BJ (cell line): ENCODE measurements around the gene LYRM2. TPM values are rescaled to one million over a fixed set of nuclear protein-coding genes. Genes with fewer than 3 reads are reported as not detected.

ENCODE experiments used
- CTCF ChIA-PET: fragments of 350-600 bp; formaldehyde crosslinking; extraction: SDS; loops from one replicate; lab custom pipeline; 2021; ENCODE audit warnings: antibody characterized with exemption, inconsistent platforms; lab: Yijun Ruan, JAX
- POLR2A ChIA-PET: fragments of 300-600 bp; sonication (Branson Sonifier 250); formaldehyde crosslinking; extraction: SDS; loops from one replicate; lab custom pipeline; 2021; ENCODE audit warnings: antibody characterized with exemption; lab: Charles Lee
- DNase-seq: peaks from one replicate; pipeline ENCODE4 v3.0.0-alpha.2; 2011; ENCODE audit warnings: low read depth
- H3K27me3 ChIP-seq: 2 replicates; pipeline ENCODE4 v1.6.0; 2011; ENCODE audit warnings: low read length; ENCODE audit not compliant: control insufficient read depth, insufficient read depth
- H3K36me3 ChIP-seq: 2 replicates; pipeline ENCODE4 v1.5.1; 2011; ENCODE audit warnings: low read length; ENCODE audit not compliant: control insufficient read depth, insufficient read depth
- H3K4me3 ChIP-seq: 2 replicates; pipeline ENCODE4 v1.5.1; 2011; ENCODE audit warnings: low read depth, mild to moderate bottlenecking, control low read depth, low read length
- polyA plus RNA-seq: library from polyadenylated mRNA; depleted of rRNA; stranded (reverse); fragments of >200 nt; gene quantifications from 2 replicates; pipeline ENCODE4 v1.2.3, GENCODE V29; 2011
- TF ChIP-seq, protein P1 (sequence below): IDR thresholded peaks from 2 replicates; pipeline ENCODE4 v1.5.1; 2011; ENCODE audit warnings: low read depth, mild to moderate bottlenecking, control low read depth, inconsistent platforms, low read length, moderate library complexity; ENCODE audit not compliant: insufficient read depth

Gene LYRM2
- polyA plus RNA-seq, 1 experiment: 15.3 TPM

DNA sequence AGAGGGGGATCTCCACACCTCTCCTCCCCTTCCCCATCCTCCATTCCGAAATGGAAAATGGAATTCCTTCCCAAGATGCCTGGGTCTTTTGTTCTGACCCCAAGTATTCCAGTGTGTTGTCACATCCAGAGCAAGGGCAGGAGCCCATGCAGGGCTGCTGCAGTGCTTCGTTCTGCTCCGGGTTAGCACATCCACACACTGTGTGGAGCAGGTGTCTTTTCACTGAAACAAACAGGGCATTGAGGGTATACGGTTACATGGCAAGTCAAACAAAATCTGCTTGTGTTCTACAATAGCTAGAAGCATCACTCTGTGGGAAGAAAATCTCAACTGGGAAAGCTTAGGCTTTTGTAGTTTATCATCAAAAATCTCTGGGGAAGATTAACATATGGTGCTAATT lies 56.9 kb downstream of the LYRM2 start:
- CTCF ChIA-PET: no interaction called here
- TF ChIP-seq, protein P1, sequence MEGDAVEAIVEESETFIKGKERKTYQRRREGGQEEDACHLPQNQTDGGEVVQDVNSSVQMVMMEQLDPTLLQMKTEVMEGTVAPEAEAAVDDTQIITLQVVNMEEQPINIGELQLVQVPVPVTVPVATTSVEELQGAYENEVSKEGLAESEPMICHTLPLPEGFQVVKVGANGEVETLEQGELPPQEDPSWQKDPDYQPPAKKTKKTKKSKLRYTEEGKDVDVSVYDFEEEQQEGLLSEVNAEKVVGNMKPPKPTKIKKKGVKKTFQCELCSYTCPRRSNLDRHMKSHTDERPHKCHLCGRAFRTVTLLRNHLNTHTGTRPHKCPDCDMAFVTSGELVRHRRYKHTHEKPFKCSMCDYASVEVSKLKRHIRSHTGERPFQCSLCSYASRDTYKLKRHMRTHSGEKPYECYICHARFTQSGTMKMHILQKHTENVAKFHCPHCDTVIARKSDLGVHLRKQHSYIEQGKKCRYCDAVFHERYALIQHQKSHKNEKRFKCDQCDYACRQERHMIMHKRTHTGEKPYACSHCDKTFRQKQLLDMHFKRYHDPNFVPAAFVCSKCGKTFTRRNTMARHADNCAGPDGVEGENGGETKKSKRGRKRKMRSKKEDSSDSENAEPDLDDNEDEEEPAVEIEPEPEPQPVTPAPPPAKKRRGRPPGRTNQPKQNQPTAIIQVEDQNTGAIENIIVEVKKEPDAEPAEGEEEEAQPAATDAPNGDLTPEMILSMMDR: no peak

GRCh38 chr6:89580997-89581666 lies 57.4 kb downstream of the LYRM2 start:
- H3K4me3 ChIP-seq: no peak overlapping the region
- no peak for DNase-seq
- CTCF ChIA-PET: no interaction called here

More for the DNA sequence above, 56.9 kb downstream of the LYRM2 start:
- H3K27me3 ChIP-seq: no peaks in the 10 kb centered on the region
- POLR2A ChIA-PET: no interaction called here
- H3K4me3 ChIP-seq: no peak overlapping the region
- no peaks in the 10 kb centered on the region for H3K36me3 ChIP-seq
- no peak for DNase-seq

DNA sequence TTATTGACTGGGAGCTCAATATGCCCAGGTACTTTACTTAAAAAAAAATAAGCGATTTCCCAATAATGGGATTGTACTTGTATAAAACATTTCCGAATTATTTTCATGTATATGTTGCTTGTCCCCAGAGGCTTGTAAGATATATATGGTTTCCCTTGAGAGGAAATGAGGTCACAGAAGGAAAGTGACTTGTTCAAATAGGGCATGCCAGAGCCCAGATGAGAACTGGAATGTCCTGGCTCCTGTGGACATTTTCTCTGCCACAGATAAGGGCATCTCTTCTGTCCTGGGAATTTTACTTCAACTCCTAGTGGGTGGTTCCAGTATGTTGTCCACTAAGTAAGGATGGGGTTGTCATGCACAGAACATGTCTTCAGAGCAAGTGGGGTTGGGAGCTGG lies 63.0 kb downstream of the LYRM2 start:
- TF ChIP-seq, protein P1: no peak
- CTCF ChIA-PET: no interaction called here
- Histone ChIP-seq H3K36me3 (no peaks in the 10 kb centered on the region), H3K4me3 (no peak overlapping the region), H3K27me3 (no peaks in the 10 kb centered on the region)
- no peak for DNase-seq
- POLR2A ChIA-PET: no interaction called here

More at GRCh38 chr6:89580997-89581666, 57.4 kb downstream of the LYRM2 start:
- H3K36me3 ChIP-seq: no peaks in the 10 kb centered on the region
- POLR2A ChIA-PET: no interaction called here
- TF ChIP-seq, protein P1: no peak
- no peaks in the 10 kb centered on the region for H3K27me3 ChIP-seq

DNA sequence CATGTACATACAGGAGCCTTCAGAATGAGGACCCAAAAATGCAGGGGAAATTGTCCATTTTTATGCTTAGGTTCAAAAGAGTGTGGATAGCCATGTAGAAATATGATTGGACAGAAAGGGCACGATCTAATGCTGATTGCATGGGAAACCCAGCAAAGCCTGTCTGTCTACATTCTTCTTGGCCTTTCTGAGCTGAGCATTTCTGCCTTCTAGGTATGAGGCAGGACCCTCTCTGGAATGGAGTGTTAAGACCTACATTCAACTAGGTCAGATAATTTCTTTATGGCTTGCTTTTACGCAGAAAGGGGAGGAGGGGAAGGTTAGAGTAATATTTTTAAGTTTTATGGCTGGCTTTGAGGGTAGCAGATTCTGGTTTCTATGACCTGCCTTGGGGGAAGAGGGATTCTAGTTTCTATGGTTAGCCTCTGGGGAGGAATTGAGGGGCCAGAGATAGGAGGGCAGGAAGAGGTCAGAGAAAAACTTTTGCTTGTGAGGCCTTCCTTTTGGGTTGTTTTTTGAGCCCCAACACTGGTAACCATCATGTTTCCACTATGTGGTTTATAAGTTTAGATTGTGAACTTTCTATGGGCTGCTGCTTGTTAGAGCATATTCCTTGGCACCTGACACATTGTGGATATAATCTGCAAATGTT lies 63.5 kb downstream of the LYRM2 start:
- ChIA-PET CTCF (no interaction called here), POLR2A (no interaction called here)
- DNase-seq: no peak
- H3K36me3 ChIP-seq: no peaks in the 10 kb centered on the region
- TF ChIP-seq, protein P1: no peak
- H3K4me3 ChIP-seq: no peak overlapping the region
- no peaks in the 10 kb centered on the region for H3K27me3 ChIP-seq

DNA sequence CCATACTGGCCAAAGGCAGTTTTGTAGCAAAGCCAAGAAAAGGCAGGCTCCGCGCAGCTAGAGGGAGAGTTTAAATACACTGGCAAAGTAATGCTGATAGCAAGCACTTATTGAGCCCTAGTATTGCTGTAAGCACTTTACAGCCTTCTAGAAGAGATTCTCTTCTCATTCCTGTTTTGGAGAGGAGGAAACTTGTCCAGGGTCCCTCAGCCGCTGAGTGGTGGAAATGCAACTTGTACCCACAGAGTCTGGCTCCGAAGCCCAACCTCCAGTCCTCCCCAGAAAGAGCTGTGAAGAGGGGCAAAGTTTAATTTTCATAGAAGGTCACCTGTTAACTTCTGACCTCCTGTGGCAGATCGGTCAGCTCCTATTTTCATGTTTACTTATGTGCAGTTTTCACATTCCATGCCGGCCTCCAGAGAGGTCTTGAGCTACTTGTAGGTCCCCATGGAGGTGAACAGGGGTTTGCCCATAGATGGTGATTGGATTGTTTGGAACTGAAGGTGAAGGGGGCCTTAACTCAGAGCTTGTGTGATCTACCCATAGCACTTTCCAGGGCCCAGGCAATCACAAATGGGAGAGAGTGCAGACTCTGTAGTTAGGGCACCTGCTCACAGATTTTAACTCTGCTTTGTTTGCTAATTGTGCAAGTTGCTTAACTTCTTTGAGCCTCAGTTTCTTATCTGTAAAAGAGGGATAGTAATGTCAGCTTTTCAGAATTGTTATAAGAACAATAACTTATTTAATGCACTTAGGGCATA lies 70.7 kb downstream of the LYRM2 start:
- Histone ChIP-seq H3K36me3 (no peaks in the 10 kb centered on the region), H3K27me3 (peaks cover 2% of the 10 kb centered on the region; the same call in 1 of the 2 replicates), H3K4me3 (no peak overlapping the region)
- CTCF ChIA-PET: interaction anchor here (0.6 to 1.2 kb wide), 3 partner anchors 26 to 123 kb away, joined by 3 read pairs; no protein-coding TSS in a partner anchor
- no peak for DNase-seq
- POLR2A ChIA-PET: no interaction called here
- TF ChIP-seq, protein P1: no peak
